HG02588 (cell line): ENCODE measurements around the gene NUB1.

Source experiments
- ATAC-seq: cut with Tn5 transposase; IDR thresholded peaks from one replicate; pipeline ENCODE4 v1.9.1; 2021; ENCODE audit warnings: mild to moderate bottlenecking, moderate library complexity; ENCODE audit not compliant: unreplicated experiment

NUB1 gene

DNA sequence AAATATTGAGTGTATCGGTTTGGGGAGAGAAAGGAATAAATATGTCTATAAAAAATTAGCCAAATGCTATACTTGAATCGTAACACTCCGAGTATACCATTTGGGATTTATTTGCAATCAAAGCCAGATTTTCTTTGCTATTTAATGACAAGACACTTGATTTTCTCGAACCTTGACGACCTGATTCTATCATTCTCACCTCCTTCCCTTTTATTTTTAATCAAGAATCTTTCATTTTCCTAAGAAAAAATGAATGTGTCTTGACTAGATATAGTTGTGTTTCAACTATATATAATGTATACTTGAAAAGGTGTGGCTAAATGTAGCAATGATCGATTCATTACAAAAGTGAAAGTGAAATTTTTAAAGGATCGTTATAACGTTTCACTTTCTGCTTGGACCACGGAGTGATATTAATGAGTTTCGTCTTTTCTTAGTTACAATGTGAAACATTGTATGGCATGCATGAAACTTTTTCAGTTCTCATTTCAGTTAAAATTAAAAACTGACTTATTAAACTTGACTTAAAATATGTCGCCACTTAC is 562 bp downstream of the NUB1 start:
- peak; percentile 47 for ATAC-seq

- ATAC-seq: no peak
These were observed 1.2 kb downstream of the NUB1 start for GRCh38 chr7:151342811-151343210.

DNA sequence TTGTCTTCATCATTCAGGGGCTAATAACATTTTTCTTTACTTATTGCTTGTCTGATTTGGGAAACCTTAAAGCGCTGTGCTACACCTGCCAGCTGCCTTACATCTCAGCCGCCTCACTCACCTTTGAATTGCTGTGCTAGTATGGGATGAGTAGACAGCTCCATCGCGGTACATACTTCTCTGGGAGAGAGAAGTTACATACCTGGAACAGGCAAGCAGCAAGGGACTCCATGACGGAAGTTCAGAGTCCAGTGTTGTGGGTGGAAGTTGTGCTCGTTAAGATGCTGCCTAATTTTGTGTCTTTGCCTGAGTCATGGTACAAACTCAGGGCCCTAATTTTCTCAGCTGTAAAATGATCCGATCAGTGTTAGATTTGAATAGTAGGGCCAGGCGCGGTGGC is 1.9 kb downstream of the NUB1 start:
- ATAC-seq: no peak

DNA sequence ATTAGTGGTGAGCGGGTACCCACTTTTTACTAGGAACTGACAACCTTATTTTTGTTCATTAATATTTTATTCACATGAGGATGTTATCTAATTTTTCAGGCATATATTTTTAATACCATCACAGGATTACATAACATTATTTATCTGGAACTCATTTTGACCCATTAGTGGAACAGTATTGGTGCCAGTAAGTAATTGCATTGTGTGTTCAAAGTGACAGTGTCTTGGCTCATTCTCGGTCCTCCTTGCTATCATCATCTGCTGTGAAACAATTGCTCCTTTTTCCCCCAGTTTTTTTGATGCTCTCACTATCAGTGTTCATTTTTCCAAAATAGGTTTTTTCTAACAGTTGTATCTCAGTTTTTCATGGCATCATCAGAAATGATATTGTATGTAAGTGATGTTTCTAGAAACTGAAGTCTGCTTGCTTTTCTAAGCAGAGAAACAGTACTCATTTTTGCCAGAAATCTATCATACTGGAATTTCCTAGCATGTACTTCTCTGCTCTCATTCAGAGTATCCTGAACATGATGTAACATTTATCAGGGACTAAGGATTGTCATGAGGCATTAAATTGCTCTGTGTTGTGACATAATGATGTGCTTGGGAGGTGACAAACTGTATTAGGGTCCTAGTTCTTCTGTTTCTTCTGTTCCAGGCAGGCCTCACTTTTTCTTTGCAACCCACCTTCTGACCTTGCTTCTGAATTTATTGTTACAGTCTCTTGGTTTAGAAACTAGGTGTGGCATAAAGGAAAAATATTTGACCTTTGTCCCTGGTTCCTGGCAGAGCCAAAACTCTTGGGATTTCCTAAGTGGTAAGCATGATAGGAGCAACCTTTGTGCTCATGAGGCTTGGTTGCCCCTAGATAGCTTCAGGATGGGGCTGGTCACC is 4.2 kb downstream of the NUB1 start:
- ATAC-seq: no peak

DNA sequence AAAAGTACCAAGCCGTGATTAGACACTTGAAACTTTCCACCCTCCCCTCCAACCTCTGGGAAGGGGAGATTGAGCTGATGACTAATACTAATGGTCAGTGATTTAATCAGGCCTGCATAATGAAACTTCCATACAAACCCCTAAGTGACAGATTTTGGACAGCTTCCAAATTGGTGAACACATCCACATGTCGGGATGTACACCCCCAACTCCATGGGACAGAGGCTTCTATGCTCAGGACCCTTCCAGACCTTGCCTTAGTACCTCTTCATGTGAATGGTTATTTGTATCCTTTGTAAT is 4.8 kb downstream of the NUB1 start:
- no peak for ATAC-seq

DNA sequence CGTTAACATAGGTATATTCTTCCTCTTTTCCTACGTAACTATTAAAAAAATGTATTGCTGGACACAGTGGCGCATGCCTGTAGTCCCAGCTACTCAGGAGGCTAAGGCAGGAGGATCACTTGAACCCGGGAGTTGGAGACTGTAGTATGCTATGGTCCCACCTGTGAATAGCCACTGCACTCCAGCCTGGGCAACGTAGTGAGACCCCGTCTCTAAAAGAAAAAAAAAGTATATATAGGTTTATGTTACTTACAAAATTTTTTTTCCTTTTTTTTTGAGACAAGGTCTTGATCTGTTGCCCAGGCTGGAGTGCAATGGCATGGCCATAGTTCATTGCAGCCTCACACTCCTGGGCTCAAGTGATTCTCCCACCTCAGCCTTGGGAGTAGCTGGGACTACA is 5.6 kb downstream of the NUB1 start:
- ATAC-seq: no peak

GRCh38 chr7:151348970-151349369 is 7.4 kb downstream of the NUB1 start:
- no peak for ATAC-seq

GRCh38 chr7:151349507-151349853 is 7.9 kb downstream of the NUB1 start:
- ATAC-seq: peak; percentile 50

- no peak for ATAC-seq
These were observed 9.4 kb downstream of the NUB1 start for GRCh38 chr7:151351027-151351426.

- ATAC-seq: no peak
These were observed 10.4 kb downstream of the NUB1 start for GRCh38 chr7:151351967-151352366.

- ATAC-seq: no peak
These were observed 10.9 kb downstream of the NUB1 start for GRCh38 chr7:151352512-151352911.

GRCh38 chr7:151361193-151361959 is 19.8 kb downstream of the NUB1 start:
- ATAC-seq: no peak

DNA sequence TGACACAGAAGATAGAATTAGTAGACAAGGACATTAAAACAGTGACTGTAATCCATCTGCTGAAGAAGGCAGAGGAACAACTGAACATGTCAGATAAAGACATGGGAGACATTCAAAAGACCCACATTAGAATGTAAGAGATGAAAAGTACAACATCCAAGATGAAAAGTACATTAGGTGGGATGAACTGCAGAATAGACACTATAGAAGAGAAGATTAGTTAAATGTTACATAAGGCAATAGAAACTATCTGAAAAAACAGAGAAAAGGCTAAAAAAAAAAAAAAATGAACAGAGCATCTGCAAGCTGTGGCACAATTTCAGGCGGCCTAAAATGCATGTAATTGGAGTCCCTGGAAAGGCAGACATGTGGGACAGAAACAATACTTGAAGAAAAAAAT is 21.6 kb downstream of the NUB1 start:
- ATAC-seq: no peak

DNA sequence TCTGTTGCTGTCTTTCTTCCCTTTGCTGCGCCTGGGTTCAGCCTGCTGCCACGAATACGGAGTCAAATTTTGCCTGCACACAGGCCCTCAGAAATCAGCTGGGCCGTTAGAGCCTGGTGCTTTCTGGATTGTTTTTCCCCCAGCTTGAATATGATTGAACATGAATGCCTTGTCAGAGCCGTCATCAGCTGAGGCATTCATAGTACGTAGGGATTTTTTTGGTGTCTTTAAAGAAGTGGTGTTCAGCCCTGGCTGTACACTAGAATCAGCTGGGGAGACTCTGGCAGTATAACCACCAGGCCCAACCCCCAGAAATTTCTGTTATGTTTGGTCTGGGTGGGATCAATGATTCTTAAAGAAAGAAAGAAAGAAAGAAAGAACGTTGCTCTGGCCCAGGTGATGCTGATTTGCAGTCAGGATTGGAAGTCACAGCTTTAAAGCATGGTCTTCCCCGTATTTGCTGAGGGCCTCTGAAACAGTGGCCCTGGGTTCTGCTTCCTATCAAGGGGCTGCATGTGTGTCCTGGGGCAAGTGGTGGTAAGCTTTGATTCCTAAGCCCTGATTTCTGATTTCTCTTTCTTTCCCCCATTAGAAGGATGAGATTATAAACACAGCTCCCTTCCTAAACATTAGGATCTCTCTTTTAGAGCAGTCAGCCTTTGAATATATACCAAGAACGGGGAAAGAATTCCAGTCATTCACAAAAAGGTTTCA is 24.7 kb downstream of the NUB1 start:
- no peak for ATAC-seq

GRCh38 chr7:151366880-151367222 is 25.2 kb downstream of the NUB1 start:
- ATAC-seq: no peak

DNA sequence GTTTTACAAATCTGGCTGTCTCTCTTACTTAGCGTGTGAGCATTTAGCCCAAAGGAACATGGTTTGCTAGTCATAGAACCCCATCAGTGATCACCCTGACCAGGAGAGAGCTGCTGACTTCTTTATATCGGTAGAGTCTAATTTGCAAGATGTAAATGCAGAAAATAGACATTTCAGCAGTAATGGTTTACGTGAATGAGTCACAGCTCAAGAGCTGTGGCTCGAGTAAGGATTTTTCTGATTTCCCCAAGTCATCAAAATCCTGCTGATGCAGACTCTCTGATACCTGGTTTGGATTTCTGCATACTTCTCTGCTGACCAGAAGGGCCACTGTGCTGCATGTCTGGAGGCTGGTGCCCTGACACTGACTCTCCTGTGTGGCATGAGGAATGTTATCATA is 25.7 kb downstream of the NUB1 start:
- ATAC-seq: no peak

DNA sequence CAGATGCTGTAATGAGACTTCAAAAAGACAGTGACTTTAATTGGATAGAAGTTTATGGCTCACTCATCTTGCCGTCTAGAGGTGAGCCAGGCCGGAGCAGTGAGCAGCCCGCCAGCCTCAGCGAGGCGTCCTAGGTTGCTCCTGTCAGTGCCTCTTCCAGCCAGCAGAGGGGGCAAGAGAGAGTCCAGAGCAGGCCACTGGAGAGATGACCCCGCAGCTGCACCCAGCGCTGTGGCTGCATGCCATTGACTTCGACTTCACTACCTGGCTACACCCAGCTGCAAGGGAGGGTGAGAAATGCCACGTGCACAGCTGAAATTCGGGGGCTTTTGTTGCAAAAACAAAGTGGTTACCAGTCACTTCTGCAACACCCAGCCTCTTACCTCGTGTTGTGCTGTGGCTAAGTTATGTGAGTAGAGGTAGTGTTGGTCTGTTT is 26.5 kb downstream of the NUB1 start:
- peak; percentile 96 for ATAC-seq

GRCh38 chr7:151371266-151371665 is 29.7 kb downstream of the NUB1 start:
- no peak for ATAC-seq

GRCh38 chr7:151372612-151373265 is 31.1 kb downstream of the NUB1 start:
- ATAC-seq: no peak

DNA sequence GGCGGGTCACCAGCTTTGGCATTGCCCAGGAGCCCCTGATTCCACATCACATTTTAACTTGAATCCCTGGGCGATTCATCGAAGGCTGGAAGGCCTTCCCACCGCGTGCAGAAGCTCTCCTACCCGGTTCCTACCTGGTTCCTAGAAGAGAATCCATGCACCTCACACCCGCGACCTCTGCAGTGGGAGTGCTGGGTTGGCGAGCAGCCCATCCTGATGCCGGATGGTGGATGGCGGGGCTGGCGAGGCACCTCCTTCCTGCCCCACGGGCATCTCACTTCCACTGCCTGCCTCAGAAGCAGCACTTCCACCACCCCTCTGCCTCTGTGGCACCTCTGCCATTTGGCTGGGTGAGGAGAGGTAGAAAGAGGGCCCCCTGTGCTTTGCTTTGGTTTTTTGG is 32.0 kb downstream of the NUB1 start:
- no peak for ATAC-seq

DNA sequence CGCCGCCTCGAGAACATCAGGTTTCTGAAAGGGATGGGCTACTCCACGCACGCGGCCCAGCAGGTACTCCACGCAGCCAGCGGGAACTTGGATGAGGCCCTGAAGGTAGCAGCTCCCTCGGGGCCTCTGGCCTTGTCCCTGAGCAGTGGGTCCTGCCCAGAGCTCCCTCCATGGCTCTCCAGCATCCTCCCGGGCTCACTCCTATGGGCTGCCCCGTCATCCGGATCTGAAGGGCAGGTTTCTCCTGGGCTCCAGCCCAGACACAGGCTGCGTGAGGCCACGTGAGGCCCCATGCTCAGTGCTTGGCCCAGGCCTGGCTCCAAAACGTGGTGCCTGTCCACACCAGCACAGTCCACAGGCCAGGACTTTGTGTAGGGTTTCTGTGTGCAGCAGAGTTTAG is 32.5 kb downstream of the NUB1 start:
- no peak for ATAC-seq
